Measurements from ENCODE around the gene C6orf163. TPM values are rescaled to one million over a fixed set of nuclear protein-coding genes. Genes with fewer than 3 reads are reported as not detected.
A peak's percentile ranks its signal among the peaks of the same experiment; 100 is the strongest.

C6orf163 gene
- total RNA-seq, 2 experiments from 2014 or later = 1.3 to 1.4 TPM

GRCh38 chr6:87378947-87379346 is 34.3 kb downstream of the C6orf163 start:
- TF ChIP-seq, protein P1, sequence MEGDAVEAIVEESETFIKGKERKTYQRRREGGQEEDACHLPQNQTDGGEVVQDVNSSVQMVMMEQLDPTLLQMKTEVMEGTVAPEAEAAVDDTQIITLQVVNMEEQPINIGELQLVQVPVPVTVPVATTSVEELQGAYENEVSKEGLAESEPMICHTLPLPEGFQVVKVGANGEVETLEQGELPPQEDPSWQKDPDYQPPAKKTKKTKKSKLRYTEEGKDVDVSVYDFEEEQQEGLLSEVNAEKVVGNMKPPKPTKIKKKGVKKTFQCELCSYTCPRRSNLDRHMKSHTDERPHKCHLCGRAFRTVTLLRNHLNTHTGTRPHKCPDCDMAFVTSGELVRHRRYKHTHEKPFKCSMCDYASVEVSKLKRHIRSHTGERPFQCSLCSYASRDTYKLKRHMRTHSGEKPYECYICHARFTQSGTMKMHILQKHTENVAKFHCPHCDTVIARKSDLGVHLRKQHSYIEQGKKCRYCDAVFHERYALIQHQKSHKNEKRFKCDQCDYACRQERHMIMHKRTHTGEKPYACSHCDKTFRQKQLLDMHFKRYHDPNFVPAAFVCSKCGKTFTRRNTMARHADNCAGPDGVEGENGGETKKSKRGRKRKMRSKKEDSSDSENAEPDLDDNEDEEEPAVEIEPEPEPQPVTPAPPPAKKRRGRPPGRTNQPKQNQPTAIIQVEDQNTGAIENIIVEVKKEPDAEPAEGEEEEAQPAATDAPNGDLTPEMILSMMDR (IDR thresholded peaks at IDR 0.05) = no peak
- ChIA-PET CTCF (interaction anchor here (1.1 kb wide), 1 partner anchor 14 kb away, joined by 4 read pairs; no protein-coding TSS in a partner anchor), POLR2A (no interaction called here)
- intact Hi-C loops (cut with micrococcal nuclease) = no loop called here
- Mint-ChIP-seq H3K4me3 (no peak overlapping the region), H3K4me1 (ENCODE audit: low read depth) (peaks cover 3% of the 10 kb centered on the region), H3K27ac (no peak overlapping the region), H3K27me3 (no peaks in the 10 kb centered on the region), H3K9me3 (no peaks in the 10 kb centered on the region), H3K36me3 (ENCODE audit: low read depth) (no peaks in the 10 kb centered on the region)
- ATAC-seq = no peak
- DNase-seq = no peak

GRCh38 chr6:87382861-87383260 is 38.2 kb downstream of the C6orf163 start:
- peaks cover 3% of the 10 kb centered on the region for H3K4me1 Mint-ChIP-seq (ENCODE audit: low read depth)
- no peak overlapping the region for H3K27ac Mint-ChIP-seq
- H3K4me3 Mint-ChIP-seq = no peak overlapping the region
- TF ChIP-seq, protein P1 (IDR thresholded peaks at IDR 0.05) = no peak
- no peaks in the 10 kb centered on the region for H3K9me3 Mint-ChIP-seq
- intact Hi-C loops (cut with micrococcal nuclease) = loop anchor here (10.0 kb wide), 1 partner anchor 248 kb away; no protein-coding TSS in a partner anchor
- ATAC-seq (no peak), DNase-seq (no peak)
- POLR2A ChIA-PET = no interaction called here
- no peaks in the 10 kb centered on the region for H3K27me3 Mint-ChIP-seq
- CTCF ChIA-PET = interaction anchor here (1.1 kb wide), 1 partner anchor 14 kb away, joined by 3 read pairs; no protein-coding TSS in a partner anchor
- no peaks in the 10 kb centered on the region for H3K36me3 Mint-ChIP-seq (ENCODE audit: low read depth)

- H3K27me3 Mint-ChIP-seq = no peaks in the 10 kb centered on the region
- ATAC-seq = no peak
- no peak overlapping the region for H3K4me3 Mint-ChIP-seq
- peaks cover 2% of the 10 kb centered on the region for H3K4me1 Mint-ChIP-seq (ENCODE audit: low read depth)
- no peak for DNase-seq
- no peaks in the 10 kb centered on the region for H3K9me3 Mint-ChIP-seq
- ChIA-PET POLR2A (interaction anchor here (0.7 kb wide), 1 partner anchor 45 kb away, joined by 3 read pairs; no protein-coding TSS in a partner anchor), CTCF (no interaction called here)
- intact Hi-C loops (cut with micrococcal nuclease) = loop anchor here (10.0 kb wide), 1 partner anchor 249 kb away; no protein-coding TSS in a partner anchor
- TF ChIP-seq, protein P1 (IDR thresholded peaks at IDR 0.05) = no peak
- H3K36me3 Mint-ChIP-seq (ENCODE audit: low read depth) = no peaks in the 10 kb centered on the region
- no peak overlapping the region for H3K27ac Mint-ChIP-seq
These were observed 39.4 kb downstream of the C6orf163 start for GRCh38 chr6:87384038-87384437.

DNA sequence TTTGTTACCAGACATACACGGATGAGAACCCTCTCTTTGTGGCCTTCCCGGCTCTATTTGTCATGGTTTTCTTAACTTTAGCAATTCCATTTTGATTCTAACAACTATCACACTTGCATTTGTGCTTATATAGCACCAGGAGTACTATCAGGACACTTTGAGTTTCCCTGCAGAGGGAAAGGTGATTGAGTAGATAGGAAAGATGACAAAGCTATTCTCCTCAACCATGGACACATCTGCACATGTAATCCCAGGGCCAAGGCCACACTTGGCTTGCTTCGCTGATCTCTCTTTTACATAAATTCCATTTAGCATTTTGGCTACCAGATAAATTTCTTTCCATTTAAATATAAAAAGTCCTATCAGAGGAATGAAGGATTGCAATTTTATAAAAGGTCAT is 39.8 kb downstream of the C6orf163 start:
- Mint-ChIP-seq H3K27me3 (no peaks in the 10 kb centered on the region), H3K4me3 (no peak overlapping the region), H3K27ac (no peak overlapping the region), H3K9me3 (no peaks in the 10 kb centered on the region), H3K4me1 (ENCODE audit: low read depth) (no peaks in the 10 kb centered on the region), H3K36me3 (ENCODE audit: low read depth) (no peaks in the 10 kb centered on the region)
- POLR2A ChIA-PET = interaction anchor here (0.7 kb wide), 1 partner anchor 45 kb away, joined by 3 read pairs; no protein-coding TSS in a partner anchor
- no peak for DNase-seq
- intact Hi-C loops (cut with micrococcal nuclease) = loop anchor here (10.0 kb wide), 1 partner anchor 250 kb away; no protein-coding TSS in a partner anchor
- TF ChIP-seq, protein P1 (IDR thresholded peaks at IDR 0.05) = no peak
- no peak for ATAC-seq
- CTCF ChIA-PET = interaction anchor here (0.7 kb wide), 1 partner anchor 64 kb away, joined by 3 read pairs; no protein-coding TSS in a partner anchor

GRCh38 chr6:87391334-87391733 is 46.7 kb downstream of the C6orf163 start:
- ATAC-seq = peak; percentile 38
- intact Hi-C loops (cut with micrococcal nuclease) = no loop called here
- ChIA-PET CTCF (interaction anchor here (1.0 kb wide), 1 partner anchor 251 kb away, joined by 4 read pairs; no protein-coding TSS in a partner anchor), POLR2A (interaction anchor here (0.6 kb wide), 1 partner anchor 241 kb away, joined by 3 read pairs; no protein-coding TSS in a partner anchor)
- Mint-ChIP-seq H3K27ac (no peak overlapping the region), H3K36me3 (ENCODE audit: low read depth) (no peaks in the 10 kb centered on the region), H3K4me3 (no peak overlapping the region), H3K4me1 (ENCODE audit: low read depth) (no peaks in the 10 kb centered on the region), H3K27me3 (no peaks in the 10 kb centered on the region), H3K9me3 (no peaks in the 10 kb centered on the region)
- TF ChIP-seq, protein P1 (IDR thresholded peaks at IDR 0.05) = no peak
- DNase-seq = peak; percentile 19
